MG63 (cell line): ENCODE results near the gene FAM25G. TPM values are rescaled to one million over a fixed set of nuclear protein-coding genes. Genes with fewer than 3 reads are reported as not detected.

Source experiments
- DNase-seq: peaks from one replicate; pipeline ENCODE4 v3.0.0-alpha.2; 2020
- H3K27me3 ChIP-seq: fragments of 250-450 bp; sonication (Bioruptor Pico); 2 replicates; pipeline ENCODE4 v1.5.1; 2020; ENCODE audit warnings: mild to moderate bottlenecking, moderate library complexity
- H3K36me3 ChIP-seq: fragments of 250-450 bp; sonication (Bioruptor Pico); 2 replicates; pipeline ENCODE4 v1.5.1; 2020; ENCODE audit warnings: mild to moderate bottlenecking, moderate library complexity
- H3K4me3 ChIP-seq: fragments of 250-450 bp; sonication (Bioruptor Pico); 2 replicates; pipeline ENCODE4 v1.5.1; 2020; ENCODE audit warnings: mild to moderate bottlenecking, moderate library complexity
- H3K9me3 ChIP-seq: fragments of 250-450 bp; sonication (Bioruptor Pico); 2 replicates; pipeline ENCODE4 v1.5.1; 2020; ENCODE audit warnings: mild to moderate bottlenecking, moderate library complexity
- total RNA-seq: library from RNA; depleted of rRNA; stranded (reverse); fragments of >200 nt; shearing (Covaris generic); gene quantifications from 2 replicates; pipeline ENCODE4 v1.2.3, GENCODE V29; 2014; ENCODE audit warnings: low replicate concordance

FAM25G gene
- total RNA-seq, 1 experiment from 2014 or later = not detected

DNA sequence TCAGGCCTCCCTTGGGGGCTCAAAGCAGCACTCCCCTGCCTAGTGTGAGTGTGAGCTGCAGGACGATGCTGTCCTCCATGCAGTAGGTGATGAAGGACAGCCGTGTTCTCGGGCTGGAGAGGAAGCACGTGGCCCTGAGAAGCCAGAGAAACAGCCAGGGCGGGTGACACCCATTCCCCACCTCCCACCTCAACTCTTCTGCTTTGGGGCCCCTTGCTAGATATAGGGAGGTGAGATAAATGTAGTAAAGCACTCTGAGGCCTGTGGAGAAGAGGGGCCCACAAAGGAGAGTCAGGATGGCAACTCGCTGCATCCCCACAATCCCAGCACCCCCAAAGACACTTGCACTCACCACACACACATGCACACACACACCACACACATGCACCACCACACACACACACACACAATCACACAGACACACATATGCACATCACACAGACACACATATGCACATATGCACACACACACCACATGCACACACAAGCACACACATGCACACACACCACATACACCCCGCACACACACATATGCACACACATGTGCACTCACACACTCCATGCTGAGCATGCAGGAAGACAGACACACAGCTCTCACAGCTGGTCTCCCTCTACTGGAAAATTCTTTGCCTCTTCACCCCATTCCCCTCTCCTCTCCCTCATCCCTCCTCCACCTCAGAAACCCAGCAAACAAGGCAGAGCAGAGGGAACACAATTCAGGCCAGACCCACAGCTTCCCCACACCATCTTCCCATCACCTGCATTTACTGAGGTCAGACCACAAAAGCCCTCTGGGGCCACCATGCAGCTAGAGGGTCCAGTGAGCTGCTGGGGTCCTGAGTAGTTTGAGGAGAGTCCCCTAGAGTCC, 38.1 kb downstream of the FAM25G start:
- Histone ChIP-seq H3K27me3 (no peaks in the 10 kb centered on the region), H3K9me3 (no peaks in the 10 kb centered on the region), H3K36me3 (no peaks in the 10 kb centered on the region), H3K4me3 (no peak overlapping the region)
- no peak for DNase-seq

DNA sequence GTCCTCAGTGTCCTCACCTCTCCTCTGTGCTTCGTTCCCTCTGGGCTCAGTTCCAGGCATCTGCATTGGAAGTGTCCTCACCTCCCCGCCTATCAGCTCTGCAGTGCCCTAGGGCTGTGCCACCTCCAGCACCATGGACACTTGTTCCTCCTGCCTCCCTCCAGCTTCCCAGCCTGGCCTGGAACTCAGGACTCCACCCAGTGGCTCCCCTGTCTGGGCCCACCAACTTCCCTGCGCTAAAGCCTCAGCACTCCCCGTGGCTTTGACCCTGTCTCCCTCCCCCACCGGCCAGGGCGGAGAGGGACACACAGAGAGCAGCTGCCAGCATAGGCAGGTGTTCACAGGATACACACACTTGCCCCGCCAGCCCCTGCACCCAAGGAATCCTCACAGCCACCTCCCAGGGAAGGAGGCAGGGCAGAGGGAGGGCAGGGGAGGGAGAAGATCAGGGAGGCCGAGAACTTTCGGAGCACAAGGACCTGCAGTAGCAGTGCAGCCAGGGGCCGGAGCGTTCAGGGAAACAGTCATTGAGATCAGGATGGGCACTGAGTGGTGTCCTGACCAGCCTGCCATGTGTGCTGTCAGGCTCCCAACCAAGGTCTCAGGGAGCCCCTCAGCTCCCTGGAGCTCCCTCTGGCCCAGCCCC, 38.9 kb downstream of the FAM25G start:
- H3K4me3 ChIP-seq = no peak overlapping the region
- no peaks in the 10 kb centered on the region for H3K27me3 ChIP-seq
- H3K36me3 ChIP-seq = no peaks in the 10 kb centered on the region
- DNase-seq = no peak
- no peaks in the 10 kb centered on the region for H3K9me3 ChIP-seq

DNA sequence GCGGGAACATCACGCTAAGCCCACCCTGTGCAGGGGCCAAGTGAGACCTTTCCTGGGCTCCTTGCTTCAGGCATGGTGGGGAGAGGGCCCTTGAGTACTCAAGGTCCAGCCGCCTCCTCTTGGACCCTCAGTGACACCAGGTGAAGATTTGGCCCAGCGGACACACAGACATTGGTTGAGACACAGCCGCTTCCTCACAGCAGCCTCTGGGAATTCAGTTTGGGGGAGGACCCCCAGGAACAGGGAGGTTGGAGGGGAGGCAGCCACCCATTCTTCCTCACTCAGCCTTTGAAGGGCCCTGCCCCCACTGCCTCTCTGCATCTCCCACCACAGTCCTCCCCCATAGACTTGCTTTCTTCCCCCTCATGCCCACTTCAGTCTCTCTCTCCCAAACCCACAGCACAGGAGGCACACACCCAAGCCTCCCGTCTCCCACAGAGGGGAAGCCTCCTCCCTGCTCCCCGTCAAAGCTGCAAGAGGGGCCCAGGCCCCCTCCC, 39.5 kb downstream of the FAM25G start:
- Histone ChIP-seq H3K36me3 (no peaks in the 10 kb centered on the region), H3K27me3 (no peaks in the 10 kb centered on the region)
- no peak for DNase-seq

DNA sequence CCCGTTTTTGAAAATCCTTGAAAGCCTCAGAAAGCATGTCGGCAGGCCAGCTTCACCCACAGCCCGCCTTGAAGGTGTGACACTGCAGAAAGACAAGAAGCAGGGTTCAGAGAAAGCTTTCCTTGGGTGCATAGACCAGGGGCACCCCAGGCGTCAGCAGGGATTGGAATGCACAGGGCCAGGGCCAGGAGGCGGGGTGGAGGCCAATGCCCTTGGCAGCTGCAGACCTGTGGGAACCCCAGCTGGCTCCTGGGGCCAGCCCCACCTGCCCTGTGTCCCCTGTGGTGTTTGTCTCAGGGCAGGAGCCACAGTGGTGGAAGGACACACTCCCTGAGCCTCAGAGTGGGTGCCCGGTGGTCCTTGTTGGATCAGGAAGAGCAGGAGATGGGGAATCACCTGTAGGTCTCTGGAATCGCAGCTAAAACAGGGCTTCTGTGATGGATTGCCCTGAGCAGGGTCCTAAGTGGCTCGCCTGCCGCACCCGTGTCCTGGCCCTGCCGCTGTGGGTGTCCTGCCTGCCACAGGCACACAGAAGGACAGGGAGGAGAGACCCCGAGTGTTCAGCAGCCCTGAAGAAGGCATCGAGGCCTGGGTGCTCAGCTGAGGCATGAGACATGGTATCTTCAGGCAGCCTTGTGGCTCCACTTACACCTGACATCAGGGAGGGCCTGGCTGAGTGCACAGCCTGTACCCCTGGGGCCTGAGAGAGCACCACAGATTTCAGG, 40.1 kb downstream of the FAM25G start:
- no peaks in the 10 kb centered on the region for H3K9me3 ChIP-seq
- H3K36me3 ChIP-seq = no peaks in the 10 kb centered on the region
- no peaks in the 10 kb centered on the region for H3K27me3 ChIP-seq
- H3K4me3 ChIP-seq = no peak overlapping the region
- DNase-seq = no peak

More for the DNA sequence above, 39.5 kb downstream of the FAM25G start:
- H3K4me3 ChIP-seq = no peak overlapping the region
- no peaks in the 10 kb centered on the region for H3K9me3 ChIP-seq

DNA sequence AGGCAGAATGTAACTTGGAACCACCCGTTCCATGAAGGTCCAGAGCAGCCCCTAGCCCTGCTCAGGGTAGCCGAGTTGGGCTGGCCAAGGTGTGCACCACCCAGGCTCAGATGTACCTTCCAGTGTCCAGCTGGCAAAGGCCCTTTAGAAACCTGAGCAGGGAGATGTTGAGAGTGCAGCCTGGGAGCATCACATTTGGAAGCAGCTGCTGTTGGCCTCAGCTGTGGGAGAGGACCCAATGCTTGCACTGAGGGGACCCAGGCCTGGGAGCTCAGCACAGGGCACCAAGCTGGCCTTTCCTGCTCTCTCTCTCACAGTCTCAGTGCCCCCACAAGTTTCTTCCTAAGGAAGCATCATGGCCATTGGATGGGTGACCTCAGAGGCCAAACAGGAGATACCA, 41.1 kb downstream of the FAM25G start:
- Histone ChIP-seq H3K36me3 (no peaks in the 10 kb centered on the region), H3K9me3 (peaks cover 4% of the 10 kb centered on the region), H3K27me3 (no peaks in the 10 kb centered on the region), H3K4me3 (no peak overlapping the region)
- no peak for DNase-seq

DNA sequence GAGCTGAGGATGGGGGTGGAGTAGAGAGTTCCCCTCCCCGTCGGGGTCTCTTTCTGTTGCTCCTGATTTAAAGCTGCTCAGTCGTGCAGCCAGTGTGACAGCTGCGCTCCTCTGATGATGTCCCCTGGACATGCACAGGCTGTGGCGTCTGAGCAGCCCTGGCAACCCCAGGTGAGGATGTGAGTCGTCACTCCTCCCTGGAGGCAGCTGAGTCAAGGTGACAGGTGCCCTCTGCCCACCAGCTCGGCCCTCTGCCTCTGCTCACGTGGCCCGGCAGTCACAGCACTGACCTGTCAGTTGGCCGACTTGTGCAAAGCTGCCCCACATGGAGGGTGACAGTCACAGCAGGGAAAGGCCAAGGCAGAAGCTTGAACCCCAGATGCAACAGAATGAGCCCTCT, 41.5 kb downstream of the FAM25G start:
- H3K9me3 ChIP-seq = peaks cover 8% of the 10 kb centered on the region
- no peaks in the 10 kb centered on the region for H3K36me3 ChIP-seq
- no peaks in the 10 kb centered on the region for H3K27me3 ChIP-seq
- H3K4me3 ChIP-seq = no peak overlapping the region
- no peak for DNase-seq

DNA sequence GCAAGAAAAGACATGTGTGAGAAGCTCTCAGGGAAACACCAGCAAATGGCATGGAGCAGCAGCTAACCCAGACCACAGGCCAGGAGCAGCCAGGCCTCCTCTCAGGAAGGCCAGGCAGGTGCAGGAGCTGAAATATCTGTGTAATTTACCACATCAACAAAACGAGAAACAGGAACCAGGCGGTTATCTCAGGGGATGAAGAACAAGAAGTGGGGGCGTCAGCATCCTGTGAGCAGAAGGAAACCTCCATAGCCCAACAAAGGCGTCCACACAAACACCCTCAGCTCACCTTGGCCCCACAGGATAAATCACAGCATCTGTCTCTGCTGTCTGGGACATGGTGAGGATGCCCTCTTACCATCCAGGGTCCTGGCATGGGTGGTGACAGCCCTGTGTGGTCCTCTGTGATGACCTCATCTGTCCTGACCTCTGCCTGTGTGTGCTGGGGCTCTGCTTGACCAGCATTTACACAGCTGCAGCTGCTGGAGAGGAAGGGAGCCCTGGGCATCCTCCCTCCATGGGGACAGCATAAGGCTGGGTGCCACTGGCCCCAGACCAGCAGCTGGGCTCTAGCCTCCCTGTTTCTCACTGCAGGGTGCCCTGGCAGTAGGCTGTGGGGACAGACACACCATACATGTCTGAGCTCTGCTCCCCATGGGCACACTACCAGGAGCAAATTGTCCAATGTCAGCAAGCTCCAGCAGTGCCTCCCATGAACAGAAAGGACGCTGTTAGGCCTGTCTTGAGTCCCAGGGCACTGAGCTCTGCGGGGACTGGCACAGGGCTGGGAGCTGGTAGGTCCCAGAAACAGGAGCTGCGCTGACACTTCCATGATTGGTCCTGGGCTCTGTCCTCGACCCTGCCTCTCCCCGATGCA, 42.2 kb downstream of the FAM25G start:
- H3K27me3 ChIP-seq = no peaks in the 10 kb centered on the region
- peaks cover 8% of the 10 kb centered on the region for H3K9me3 ChIP-seq
- no peaks in the 10 kb centered on the region for H3K36me3 ChIP-seq
- no peak overlapping the region for H3K4me3 ChIP-seq
- DNase-seq = no peak

DNA sequence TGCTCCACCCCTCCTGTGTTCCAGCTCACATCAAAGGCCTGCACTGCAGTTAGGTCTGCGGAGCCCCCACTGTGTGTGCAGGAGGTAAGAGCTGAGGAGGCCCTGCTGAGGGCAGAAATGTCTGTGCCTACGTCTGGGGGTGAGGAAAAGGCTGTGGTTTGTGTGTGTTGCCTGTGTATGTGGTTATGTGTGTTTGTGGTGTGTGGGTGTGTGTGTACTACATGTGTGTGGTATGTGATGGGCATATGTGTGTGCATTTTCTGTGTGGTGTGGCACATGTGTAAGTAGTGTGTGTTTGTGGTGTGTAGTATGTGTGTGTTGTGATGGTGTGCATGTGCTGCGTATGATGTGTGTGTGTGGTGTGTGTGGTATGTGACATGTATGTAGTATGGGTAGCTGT, 43.8 kb downstream of the FAM25G start:
- DNase-seq = no peak

DNA sequence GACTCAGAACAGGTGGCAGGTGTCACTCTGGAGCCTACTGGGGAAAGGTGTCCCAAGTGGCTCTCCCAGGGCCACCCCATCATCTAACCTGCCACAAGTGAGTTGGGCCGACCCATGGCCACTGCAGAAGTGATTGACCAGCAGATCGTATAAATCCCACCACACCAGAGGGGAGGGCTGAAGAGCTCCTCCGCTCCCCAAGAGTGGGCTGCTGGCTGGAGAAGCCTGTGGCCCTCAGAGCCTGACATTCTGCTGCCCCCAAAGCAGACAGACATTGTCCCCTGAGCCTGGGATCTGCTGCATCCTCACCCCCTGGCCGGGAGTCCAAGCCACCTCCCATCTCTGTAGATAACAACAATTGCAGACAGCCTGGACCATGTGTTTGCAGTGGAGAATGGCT, 44.3 kb downstream of the FAM25G start:
- Histone ChIP-seq H3K36me3 (no peaks in the 10 kb centered on the region), H3K9me3 (peaks cover 8% of the 10 kb centered on the region), H3K4me3 (no peak overlapping the region), H3K27me3 (no peaks in the 10 kb centered on the region)
- no peak for DNase-seq

More for the DNA sequence above, 43.8 kb downstream of the FAM25G start:
- Histone ChIP-seq H3K4me3 (no peak overlapping the region), H3K9me3 (peaks cover 8% of the 10 kb centered on the region), H3K27me3 (no peaks in the 10 kb centered on the region), H3K36me3 (no peaks in the 10 kb centered on the region)

DNA sequence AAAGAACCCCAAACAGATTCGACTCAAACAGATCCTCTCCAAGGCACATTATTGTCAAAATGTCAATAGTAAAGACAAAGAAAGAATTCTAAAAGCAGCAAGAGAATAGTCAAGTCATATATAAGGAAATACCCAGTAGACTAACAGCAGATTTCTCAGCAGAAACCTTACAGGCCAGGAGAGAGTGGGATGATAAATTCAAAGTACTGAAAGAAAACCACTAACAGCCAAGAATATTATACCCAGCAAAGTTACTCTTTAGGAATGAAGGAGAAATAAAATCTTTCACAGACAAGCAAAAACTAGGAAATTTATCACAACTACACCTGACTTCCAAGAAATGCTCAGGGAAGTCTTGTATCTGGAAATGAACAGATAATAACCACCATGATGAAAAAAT, 45.8 kb downstream of the FAM25G start:
- Histone ChIP-seq H3K27me3 (no peaks in the 10 kb centered on the region), H3K4me3 (no peak overlapping the region), H3K36me3 (no peaks in the 10 kb centered on the region), H3K9me3 (peaks cover 8% of the 10 kb centered on the region)
- no peak for DNase-seq

DNA sequence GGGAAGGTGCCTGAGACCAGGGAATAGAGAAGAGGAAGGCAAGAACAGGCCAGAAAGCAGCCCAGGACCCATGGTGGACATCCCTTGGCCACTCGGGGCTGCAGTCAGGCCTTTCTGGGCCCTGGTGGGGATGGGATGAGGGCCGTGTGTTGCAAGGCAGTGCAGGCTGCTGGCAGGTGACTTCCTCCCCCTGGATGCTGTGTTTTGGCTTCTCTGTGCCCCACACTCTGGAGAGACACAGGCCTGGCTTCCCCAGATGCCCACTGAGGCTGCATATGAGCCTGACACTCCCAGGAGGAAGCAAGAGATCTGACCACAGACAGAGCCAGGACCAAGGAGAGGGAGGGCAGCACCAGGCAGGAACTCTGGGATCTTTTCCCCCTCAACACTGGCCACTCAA, 47.5 kb downstream of the FAM25G start:
- H3K4me3 ChIP-seq = no peak overlapping the region
- DNase-seq = no peak
- H3K36me3 ChIP-seq = no peaks in the 10 kb centered on the region

DNA sequence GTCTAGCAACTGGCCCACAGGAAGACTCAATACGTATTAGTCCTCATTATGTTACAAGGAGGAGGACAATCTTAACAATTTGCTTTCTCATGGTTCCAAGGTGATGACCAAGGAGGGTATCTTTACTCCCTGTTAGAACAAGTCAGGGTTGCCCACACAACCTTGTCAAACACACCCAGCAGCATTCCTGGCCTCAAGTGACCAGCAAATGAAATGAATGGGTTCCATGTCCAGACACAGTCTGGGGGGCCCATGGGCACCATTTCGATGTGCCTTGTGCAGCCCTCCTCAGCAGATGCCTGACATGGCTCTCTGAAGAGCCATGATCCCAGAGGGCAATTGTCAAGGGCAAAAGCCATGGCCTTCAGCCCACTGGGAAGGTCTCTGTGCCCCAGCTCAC, 48.4 kb downstream of the FAM25G start:
- DNase-seq = no peak
- Histone ChIP-seq H3K9me3 (peaks cover 8% of the 10 kb centered on the region), H3K4me3 (no peak overlapping the region), H3K27me3 (no peaks in the 10 kb centered on the region), H3K36me3 (no peaks in the 10 kb centered on the region)

More for the DNA sequence above, 47.5 kb downstream of the FAM25G start:
- Histone ChIP-seq H3K27me3 (no peaks in the 10 kb centered on the region), H3K9me3 (peaks cover 8% of the 10 kb centered on the region)

DNA sequence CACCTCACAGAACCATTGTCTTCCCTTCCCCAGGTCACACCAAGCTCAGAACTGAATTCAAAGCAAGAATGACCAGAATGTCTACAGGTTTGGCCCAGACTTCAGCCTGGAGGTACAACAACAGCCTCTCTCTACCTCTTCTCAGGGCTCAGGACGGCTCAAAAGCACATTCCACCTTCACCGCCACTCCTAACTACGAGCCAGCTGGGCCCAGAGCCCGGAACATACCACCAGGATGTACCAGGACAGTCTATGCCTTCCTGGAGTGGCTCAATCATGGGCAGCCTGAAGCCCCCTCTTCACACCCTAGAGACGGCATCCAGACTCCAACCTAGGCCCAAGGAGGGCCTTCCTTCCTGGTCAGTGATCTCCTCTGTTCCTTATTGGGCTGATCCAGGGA, 49.1 kb downstream of the FAM25G start:
- Histone ChIP-seq H3K4me3 (no peak overlapping the region), H3K27me3 (no peaks in the 10 kb centered on the region), H3K36me3 (no peaks in the 10 kb centered on the region), H3K9me3 (peaks cover 8% of the 10 kb centered on the region)
- no peak for DNase-seq

DNA sequence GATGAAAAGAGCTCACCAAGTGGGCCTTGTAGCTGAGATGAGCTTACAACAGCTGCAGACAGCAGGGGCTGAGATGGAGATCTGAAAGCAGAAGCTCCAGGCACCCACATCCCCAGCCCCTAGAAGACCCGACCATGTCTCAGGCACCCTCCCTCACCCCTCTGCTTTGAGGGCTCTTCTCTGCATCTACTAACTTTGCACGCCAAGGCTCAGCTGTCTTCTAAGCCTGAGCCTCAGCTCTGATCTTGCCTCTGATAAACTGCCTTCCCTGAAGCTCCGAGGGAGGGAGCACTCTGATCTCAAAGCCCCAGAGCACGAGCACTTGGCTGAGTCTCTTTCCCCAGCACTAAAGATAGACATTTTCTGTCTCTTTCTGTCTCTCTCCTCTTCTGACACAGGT, 49.6 kb downstream of the FAM25G start:
- no peak for DNase-seq
- peaks cover 8% of the 10 kb centered on the region for H3K9me3 ChIP-seq
- H3K36me3 ChIP-seq = no peaks in the 10 kb centered on the region
- H3K27me3 ChIP-seq = no peaks in the 10 kb centered on the region
- no peak overlapping the region for H3K4me3 ChIP-seq

DNA sequence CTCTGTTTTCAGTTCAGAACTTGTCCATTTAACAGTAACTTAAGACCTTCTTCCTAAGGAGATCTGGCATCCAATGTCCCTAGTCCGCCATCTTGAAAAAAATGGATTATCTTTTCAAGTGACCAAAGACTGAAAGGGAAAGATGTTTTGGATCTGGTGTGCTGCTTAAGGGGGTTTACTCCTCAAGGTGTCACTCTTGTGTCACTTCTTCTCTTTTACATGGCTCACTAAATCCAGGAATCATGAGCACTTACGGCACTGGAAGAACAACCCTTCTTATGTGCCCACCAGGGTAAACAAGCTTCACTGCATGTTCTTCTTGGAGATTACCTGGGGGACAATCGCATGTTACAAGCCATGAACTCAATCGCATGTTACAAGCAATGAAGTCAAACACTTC, 51.3 kb downstream of the FAM25G start:
- Histone ChIP-seq H3K36me3 (no peaks in the 10 kb centered on the region), H3K9me3 (peaks cover 9% of the 10 kb centered on the region), H3K27me3 (no peaks in the 10 kb centered on the region; the same call in 1 of the 2 replicates), H3K4me3 (no peak overlapping the region)
- DNase-seq = no peak

DNA sequence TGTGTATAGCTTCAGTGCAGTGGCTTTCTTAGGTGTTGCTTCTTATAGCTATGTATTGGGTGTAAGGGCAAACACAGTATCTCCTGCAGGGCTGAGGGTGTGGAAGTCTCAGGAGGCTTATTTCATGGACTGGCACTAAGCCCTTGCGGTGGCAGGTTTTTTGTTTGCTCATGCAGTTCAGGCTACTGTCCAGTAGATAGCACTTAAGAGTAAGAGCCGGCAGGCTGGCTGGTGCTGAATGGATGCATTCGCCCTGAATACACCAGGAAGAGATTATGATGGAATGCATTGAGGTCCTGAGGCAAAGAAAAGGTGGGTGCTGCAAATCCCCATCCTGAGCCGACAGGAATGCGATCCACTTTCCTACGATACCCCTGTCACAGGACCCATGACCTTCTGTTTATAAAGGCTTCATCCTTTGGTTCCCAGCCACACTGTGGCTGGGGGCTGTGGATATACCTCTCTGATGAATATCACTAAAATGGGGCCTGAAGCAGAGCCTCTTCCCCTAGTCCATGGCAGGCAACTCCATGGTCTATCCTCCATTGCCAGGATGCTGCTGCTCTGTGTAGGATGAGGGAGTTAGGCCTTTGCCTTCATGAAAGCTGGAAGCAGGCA, 52.5 kb downstream of the FAM25G start:
- Histone ChIP-seq H3K27me3 (no peaks in the 10 kb centered on the region; the same call in 1 of the 2 replicates), H3K36me3 (no peaks in the 10 kb centered on the region), H3K9me3 (peaks cover 10% of the 10 kb centered on the region), H3K4me3 (no peak overlapping the region)
- no peak for DNase-seq
